ENCODE data around the gene CELSR1. TPM values are rescaled to one million over a fixed set of nuclear protein-coding genes. Genes with fewer than 3 reads are reported as not detected.

The CELSR1 gene
- total RNA-seq, 2 donors from 2014 or later = 3.0 to 6.0 TPM

DNA sequence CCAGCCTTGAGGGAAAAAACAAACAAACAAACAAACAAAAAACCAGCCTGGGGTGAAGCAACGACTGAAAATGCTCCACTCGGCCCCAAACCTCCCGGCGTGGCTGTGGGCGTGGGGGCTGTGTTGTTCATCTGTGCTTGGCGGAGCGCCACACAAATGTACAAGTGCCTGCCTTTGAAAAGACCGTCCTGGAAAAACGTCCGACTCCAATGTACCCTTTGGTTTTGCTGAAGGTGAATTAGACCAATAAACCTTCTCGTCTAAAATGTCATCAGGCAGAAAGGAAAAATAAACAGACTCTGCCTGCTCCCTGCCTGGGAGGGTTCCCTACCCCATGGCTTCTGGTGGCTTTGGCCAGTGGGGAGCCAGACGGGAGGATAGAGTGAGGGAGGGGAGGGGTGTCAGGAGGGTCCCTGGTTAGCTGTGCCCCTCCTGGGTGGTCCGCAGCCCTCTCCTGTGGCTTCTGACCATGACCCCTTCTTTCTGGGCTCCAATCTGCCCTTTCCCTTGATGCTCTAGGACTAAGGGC, 108.0 kb downstream of the CELSR1 start:
- no peak for DNase-seq
- H3K36me3 Mint-ChIP-seq (ENCODE audit: low read depth) = peaks cover 3% of the 10 kb centered on the region
- H3K27ac Mint-ChIP-seq = no peak overlapping the region
- no peaks in the 10 kb centered on the region for H3K9me3 ChIP-seq (ENCODE audit: control insufficient read depth, low read length, poor library complexity, severe bottlenecking)
- H3K27me3 Mint-ChIP-seq = no peaks in the 10 kb centered on the region
- H3K4me3 Mint-ChIP-seq = no peak overlapping the region
- no peak for ATAC-seq
- H3K4me1 Mint-ChIP-seq = peaks cover 3% of the 10 kb centered on the region

- Mint-ChIP-seq H3K27me3 (no peaks in the 10 kb centered on the region), H3K4me3 (no peak overlapping the region), H3K27ac (no peak overlapping the region), H3K36me3 (ENCODE audit: low read depth) (peaks cover 3% of the 10 kb centered on the region), H3K4me1 (peaks cover 3% of the 10 kb centered on the region)
- ATAC-seq (no peak), DNase-seq (no peak)
- H3K9me3 ChIP-seq (ENCODE audit: control insufficient read depth, low read length, poor library complexity, severe bottlenecking) = no peaks in the 10 kb centered on the region
Observed at GRCh38 chr22:46428602-46429324, 108.7 kb downstream of the CELSR1 start.

- Mint-ChIP-seq H3K27ac (no peak overlapping the region), H3K27me3 (no peaks in the 10 kb centered on the region), H3K4me3 (no peak overlapping the region), H3K4me1 (peaks cover 3% of the 10 kb centered on the region), H3K36me3 (ENCODE audit: low read depth) (peaks cover 3% of the 10 kb centered on the region)
- DNase-seq = no peak
- ATAC-seq = no peak
- no peaks in the 10 kb centered on the region for H3K9me3 ChIP-seq (ENCODE audit: control insufficient read depth, low read length, poor library complexity, severe bottlenecking)
Observed at GRCh38 chr22:46428171-46428570, 109.2 kb downstream of the CELSR1 start.

DNA sequence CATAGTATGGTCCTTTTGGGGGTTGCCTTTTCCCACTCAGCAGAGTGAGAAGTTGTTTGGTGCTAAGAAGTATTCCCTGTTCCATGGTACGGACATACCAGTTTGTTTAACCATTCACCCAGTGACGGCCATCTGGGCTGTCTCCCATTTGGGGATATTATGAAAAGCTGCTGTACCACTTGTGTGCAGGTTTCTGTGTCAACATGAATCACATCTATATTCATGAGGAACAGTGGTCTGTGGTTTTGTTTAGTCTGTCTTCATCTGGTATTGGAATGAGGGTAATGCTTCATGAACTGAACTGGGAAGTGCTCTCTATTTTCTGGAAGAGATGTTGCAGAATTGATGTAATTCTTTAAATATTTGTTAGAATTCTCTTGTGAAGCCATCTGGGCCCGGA, 112.4 kb downstream of the CELSR1 start:
- Mint-ChIP-seq H3K4me3 (no peak overlapping the region), H3K27ac (no peak overlapping the region), H3K36me3 (ENCODE audit: low read depth) (peaks cover 3% of the 10 kb centered on the region), H3K4me1 (peaks cover 3% of the 10 kb centered on the region), H3K27me3 (no peaks in the 10 kb centered on the region)
- H3K9me3 ChIP-seq (ENCODE audit: control insufficient read depth, low read length, poor library complexity, severe bottlenecking) = no peaks in the 10 kb centered on the region
- no peak for DNase-seq
- no peak for ATAC-seq

- ATAC-seq = no peak
- no peak overlapping the region for H3K27ac Mint-ChIP-seq
- H3K27me3 Mint-ChIP-seq = no peaks in the 10 kb centered on the region
- H3K4me1 Mint-ChIP-seq = peaks cover 3% of the 10 kb centered on the region
- H3K36me3 Mint-ChIP-seq (ENCODE audit: low read depth) = peaks cover 3% of the 10 kb centered on the region
- H3K4me3 Mint-ChIP-seq = no peak overlapping the region
- no peak for DNase-seq
- H3K9me3 ChIP-seq (ENCODE audit: control insufficient read depth, low read length, poor library complexity, severe bottlenecking) = no peaks in the 10 kb centered on the region
Observed at GRCh38 chr22:46424496-46424895, 112.9 kb downstream of the CELSR1 start.

DNA sequence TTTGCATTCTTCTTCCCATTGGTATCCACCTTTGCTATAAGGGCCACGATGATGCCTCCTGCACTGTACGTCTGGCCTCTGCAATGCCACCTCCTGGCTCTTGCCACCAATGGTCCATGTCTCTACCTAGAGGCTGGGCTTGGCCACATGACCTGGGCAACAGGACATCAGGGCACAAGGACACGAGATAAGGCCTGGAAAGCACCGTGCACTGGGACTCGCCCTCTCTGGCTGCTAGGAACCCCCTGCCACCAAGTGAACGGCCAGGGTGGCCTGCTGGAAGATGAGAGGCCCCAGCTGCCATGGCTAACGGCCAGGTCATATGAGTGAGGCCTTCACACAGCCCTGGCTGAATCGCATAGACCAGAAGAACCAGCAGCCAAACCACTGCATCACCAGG, 114.5 kb downstream of the CELSR1 start:
- no peak for ATAC-seq
- DNase-seq = no peak
- H3K9me3 ChIP-seq (ENCODE audit: control insufficient read depth, low read length, poor library complexity, severe bottlenecking) = no peaks in the 10 kb centered on the region
- Mint-ChIP-seq H3K4me3 (no peak overlapping the region), H3K27me3 (no peaks in the 10 kb centered on the region), H3K27ac (no peak overlapping the region), H3K36me3 (ENCODE audit: low read depth) (peaks cover 3% of the 10 kb centered on the region), H3K4me1 (peaks cover 3% of the 10 kb centered on the region)

DNA sequence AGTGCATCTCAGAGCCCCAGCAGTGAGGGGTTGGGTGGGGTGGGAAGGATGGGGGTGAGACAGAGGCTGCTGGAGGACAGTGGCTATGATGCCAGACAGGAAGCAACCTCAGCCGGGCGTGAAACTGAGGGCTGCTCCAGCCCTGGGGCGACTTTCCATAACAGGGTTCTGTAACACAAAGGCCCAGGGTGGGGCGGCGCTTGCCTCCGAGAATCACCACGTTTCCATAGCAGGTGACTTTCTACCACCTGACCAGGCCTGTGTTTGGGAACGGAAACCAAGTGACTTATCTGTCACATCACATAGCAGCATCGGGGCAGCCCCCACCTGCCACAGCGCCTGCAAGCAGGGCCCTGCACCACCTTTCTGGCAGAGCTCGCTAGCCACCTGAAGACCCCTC, 116.2 kb downstream of the CELSR1 start:
- no peaks in the 10 kb centered on the region for H3K27me3 Mint-ChIP-seq
- no peak for DNase-seq
- ATAC-seq = peak; percentile 80
- peaks cover 3% of the 10 kb centered on the region for H3K36me3 Mint-ChIP-seq (ENCODE audit: low read depth)
- H3K4me3 Mint-ChIP-seq = peak overlapping the region; percentile 31
- H3K4me1 Mint-ChIP-seq = no peaks in the 10 kb centered on the region
- no peak overlapping the region for H3K27ac Mint-ChIP-seq
- H3K9me3 ChIP-seq (ENCODE audit: control insufficient read depth, low read length, poor library complexity, severe bottlenecking) = no peaks in the 10 kb centered on the region

DNA sequence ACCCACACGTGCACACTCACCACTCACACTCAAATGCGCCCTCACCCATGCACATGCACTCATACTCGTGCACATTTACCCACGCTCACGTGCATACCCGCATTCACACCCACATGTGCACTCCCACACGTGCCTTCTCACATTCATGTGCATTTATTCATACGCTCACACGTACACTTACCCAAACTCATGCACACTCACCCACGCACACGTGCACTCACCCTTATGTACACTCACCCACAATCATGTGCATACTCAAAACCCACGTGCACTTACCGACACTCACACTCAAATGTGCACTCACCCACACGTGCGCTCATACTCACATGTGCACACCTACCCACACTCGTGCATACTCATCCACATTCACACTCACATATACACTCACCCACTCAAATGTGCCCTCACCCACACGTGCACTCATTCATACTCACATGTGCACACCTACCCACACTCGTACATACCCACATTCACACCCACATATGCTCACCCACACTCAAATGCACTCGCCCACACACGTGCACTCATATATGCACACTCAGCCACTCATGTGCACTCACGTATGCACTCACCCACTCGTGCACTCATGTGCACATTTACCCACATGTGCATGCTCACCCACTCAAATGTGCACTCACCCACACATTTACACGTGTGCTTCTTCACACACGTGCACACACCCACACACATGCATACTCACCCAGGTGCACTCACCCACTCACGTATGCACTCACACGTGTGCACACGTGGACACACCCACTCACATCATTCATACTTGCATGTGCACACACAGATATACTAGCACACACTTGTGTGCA, 117.5 kb downstream of the CELSR1 start:
- H3K27me3 Mint-ChIP-seq = no peaks in the 10 kb centered on the region
- no peaks in the 10 kb centered on the region for H3K9me3 ChIP-seq (ENCODE audit: control insufficient read depth, low read length, poor library complexity, severe bottlenecking)
- H3K27ac Mint-ChIP-seq = no peak overlapping the region
- H3K4me3 Mint-ChIP-seq = no peak overlapping the region
- H3K4me1 Mint-ChIP-seq = no peaks in the 10 kb centered on the region
- ATAC-seq = no peak
- DNase-seq = no peak
- no peaks in the 10 kb centered on the region for H3K36me3 Mint-ChIP-seq (ENCODE audit: low read depth)

DNA sequence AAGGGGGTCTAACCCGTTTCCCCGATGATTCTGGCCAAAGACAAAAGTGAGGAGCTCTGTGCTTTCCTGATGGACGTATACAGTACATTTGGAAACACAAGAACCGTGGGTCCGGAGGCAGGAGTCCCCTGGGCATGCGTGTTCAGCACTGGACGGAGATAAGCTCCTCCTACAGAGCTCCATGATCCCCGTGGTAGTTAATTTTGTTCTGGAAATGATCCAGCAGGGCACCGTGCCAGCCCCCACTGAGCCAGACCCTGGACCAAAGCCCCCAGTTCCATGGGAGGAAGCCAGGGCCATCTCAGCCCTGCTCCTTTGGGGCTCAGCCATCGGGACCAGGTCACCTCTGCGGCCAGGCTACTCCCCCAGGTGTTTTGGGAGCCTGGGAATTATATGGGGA, 118.6 kb downstream of the CELSR1 start:
- DNase-seq (no peak), ATAC-seq (no peak)
- H3K27ac Mint-ChIP-seq = no peak overlapping the region

DNA sequence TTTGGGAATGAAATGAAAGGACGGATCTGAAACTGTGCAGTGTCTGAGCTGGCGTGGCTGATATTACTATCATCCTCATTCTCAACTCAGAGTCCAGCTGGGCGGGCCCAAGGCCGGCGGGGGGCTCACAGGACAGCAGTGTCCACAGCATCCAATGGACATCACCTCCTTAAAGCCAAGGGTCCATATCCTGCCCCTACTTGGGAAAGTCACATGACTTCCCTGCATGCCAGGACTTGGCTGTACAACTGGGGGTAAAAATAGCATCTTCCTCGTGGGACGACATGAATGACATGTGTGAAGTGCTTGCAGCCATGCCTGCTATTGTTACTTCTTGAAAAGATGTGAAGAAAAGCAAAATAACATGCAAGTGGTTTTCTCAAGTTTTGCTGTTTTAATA, 119.7 kb downstream of the CELSR1 start:
- Mint-ChIP-seq H3K4me1 (no peaks in the 10 kb centered on the region), H3K27ac (no peak overlapping the region), H3K36me3 (ENCODE audit: low read depth) (no peaks in the 10 kb centered on the region), H3K4me3 (no peak overlapping the region), H3K27me3 (peaks cover under 1% of the 10 kb centered on the region)
- ATAC-seq (no peak), DNase-seq (no peak)
- no peaks in the 10 kb centered on the region for H3K9me3 ChIP-seq (ENCODE audit: control insufficient read depth, low read length, poor library complexity, severe bottlenecking)

More for the DNA sequence above, 118.6 kb downstream of the CELSR1 start:
- H3K36me3 Mint-ChIP-seq (ENCODE audit: low read depth) = no peaks in the 10 kb centered on the region
- H3K27me3 Mint-ChIP-seq = no peaks in the 10 kb centered on the region
- H3K4me1 Mint-ChIP-seq = no peaks in the 10 kb centered on the region
- no peak overlapping the region for H3K4me3 Mint-ChIP-seq
- no peaks in the 10 kb centered on the region for H3K9me3 ChIP-seq (ENCODE audit: control insufficient read depth, low read length, poor library complexity, severe bottlenecking)

GRCh38 chr22:46416891-46417580, 120.4 kb downstream of the CELSR1 start:
- DNase-seq (no peak), ATAC-seq (no peak)
- H3K4me1 Mint-ChIP-seq = no peaks in the 10 kb centered on the region
- H3K4me3 Mint-ChIP-seq = no peak overlapping the region
- H3K27me3 Mint-ChIP-seq = peaks cover 6% of the 10 kb centered on the region
- H3K27ac Mint-ChIP-seq = no peak overlapping the region
- H3K36me3 Mint-ChIP-seq (ENCODE audit: low read depth) = no peaks in the 10 kb centered on the region
- no peaks in the 10 kb centered on the region for H3K9me3 ChIP-seq (ENCODE audit: control insufficient read depth, low read length, poor library complexity, severe bottlenecking)

GRCh38 chr22:46416520-46416871, 120.9 kb downstream of the CELSR1 start:
- Mint-ChIP-seq H3K4me3 (no peak overlapping the region), H3K27ac (no peak overlapping the region), H3K36me3 (ENCODE audit: low read depth) (no peaks in the 10 kb centered on the region), H3K27me3 (peaks cover 6% of the 10 kb centered on the region), H3K4me1 (no peaks in the 10 kb centered on the region)
- no peak for ATAC-seq
- no peaks in the 10 kb centered on the region for H3K9me3 ChIP-seq (ENCODE audit: control insufficient read depth, low read length, poor library complexity, severe bottlenecking)
- DNase-seq = no peak

DNA sequence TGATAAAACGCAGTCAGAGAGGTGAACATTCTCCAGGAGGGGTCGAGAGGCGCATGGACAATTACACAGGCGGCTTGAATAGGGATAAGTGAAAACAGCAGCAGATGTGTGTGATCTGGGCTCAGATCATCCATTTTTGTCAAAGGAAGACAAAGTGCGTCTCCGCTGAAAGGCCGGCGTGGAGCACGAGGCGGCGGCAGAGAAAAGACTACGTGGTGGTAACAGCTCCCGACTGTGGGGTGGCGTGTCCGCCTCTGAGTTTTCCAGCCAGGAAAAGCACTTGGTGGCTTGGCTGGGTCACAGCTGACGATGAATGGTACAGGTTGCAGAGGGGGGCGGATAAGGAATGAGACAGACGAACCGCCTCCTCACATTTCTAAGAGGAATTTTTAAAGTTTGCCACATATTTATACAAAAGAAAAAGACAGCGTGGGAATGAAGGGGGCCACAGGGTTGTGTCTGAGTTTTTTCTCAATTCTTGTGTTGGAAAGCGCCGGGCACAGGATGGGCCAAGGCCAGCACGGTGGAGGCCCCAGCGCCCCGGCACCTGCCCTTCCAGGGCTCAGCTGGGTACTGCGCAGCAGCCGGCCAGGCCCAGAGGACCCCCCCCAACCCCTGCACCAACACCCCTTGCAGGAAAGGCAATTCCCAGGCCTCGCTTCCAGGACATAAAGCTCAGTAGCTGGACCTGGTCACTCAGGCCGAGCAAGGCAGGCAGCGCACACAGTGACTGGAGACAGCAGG, 121.5 kb downstream of the CELSR1 start:
- no peaks in the 10 kb centered on the region for H3K36me3 Mint-ChIP-seq (ENCODE audit: low read depth)
- DNase-seq = no peak
- no peaks in the 10 kb centered on the region for H3K9me3 ChIP-seq (ENCODE audit: control insufficient read depth, low read length, poor library complexity, severe bottlenecking)
- no peak for ATAC-seq
- H3K27me3 Mint-ChIP-seq = peaks cover 6% of the 10 kb centered on the region
- H3K27ac Mint-ChIP-seq = no peak overlapping the region
- H3K4me3 Mint-ChIP-seq = no peak overlapping the region
- H3K4me1 Mint-ChIP-seq = no peaks in the 10 kb centered on the region
